Naive thymus-derived CD4-positive, alpha-beta T cell (primary cell): ENCODE data around the gene PDSS2. TPM values are rescaled to one million over a fixed set of nuclear protein-coding genes. Genes with fewer than 3 reads are reported as not detected.

ENCODE experiments used
- ATAC-seq: fragments of 150-1000 bp; cut with Tn5 transposase; 2 replicates; pipeline ENCODE4 v1.10.0; 2021; ENCODE audit warnings: mild to moderate bottlenecking, moderate library complexity
- CTCF ChIA-PET: fragments of 350-600 bp; sonication (Branson Sonifier 250); formaldehyde crosslinking; loops from one replicate; lab custom pipeline; 2021; ENCODE audit warnings: antibody characterized with exemption; lab: Charles Lee
- POLR2A ChIA-PET: fragments of 350-600 bp; sonication (Branson Sonifier 250); formaldehyde crosslinking; loops from one replicate; lab custom pipeline; 2021; ENCODE audit warnings: antibody characterized with exemption, inconsistent platforms; lab: Charles Lee
- DNase-seq, 9 donors: peaks; one replicate each; pipeline versions ENCODE4 v3.0.0 to v3.0.0-alpha.2; 2020 to 2022; ENCODE audit warnings: mixed read lengths in 1 of 9
- H3K27ac ChIP-seq: one replicate; pipeline ENCODE4 v1.7.0; 2013; ENCODE audit warnings: mild to moderate bottlenecking, low read depth, low read length, moderate library complexity
- H3K27me3 ChIP-seq, 2 donors: one replicate each; pipeline ENCODE4 v1.7.0; 2013; ENCODE audit warnings: low read length in 2 of 2, mild to moderate bottlenecking in 2 of 2, moderate library complexity in 2 of 2; ENCODE audit not compliant: control insufficient read depth in 2 of 2, insufficient read depth in 2 of 2
- H3K36me3 ChIP-seq, 3 experiments: 1 replicate in 2 of 3; 2 replicates in 1 of 3; pipeline ENCODE4 v1.7.0; 2013; ENCODE audit warnings: low read length in 3 of 3, mild to moderate bottlenecking in 3 of 3, moderate library complexity in 1 of 3; ENCODE audit not compliant: insufficient read depth in 3 of 3, control insufficient read depth in 2 of 3
- H3K4me1 ChIP-seq, 2 donors: one replicate each; pipeline ENCODE4 v1.7.0; 2013; ENCODE audit warnings: low read length in 2 of 2, mild to moderate bottlenecking in 2 of 2, moderate library complexity in 1 of 2; ENCODE audit not compliant: control insufficient read depth in 2 of 2, insufficient read depth in 2 of 2
- H3K4me3 ChIP-seq: 2 replicates; pipeline ENCODE4 v1.7.0; 2013; ENCODE audit warnings: mild to moderate bottlenecking, low read length
- H3K9me3 ChIP-seq, 3 experiments: 1 replicate in 2 of 3; 2 replicates in 1 of 3; pipeline ENCODE4 v1.7.0; 2013; ENCODE audit warnings: low read length in 3 of 3; ENCODE audit not compliant: control insufficient read depth in 2 of 3
- H3K27ac Mint-ChIP-seq, 9 donors: one replicate each; pipeline ENCODE4 v1.8.0; 2020 to 2022; ENCODE audit warnings: mixed read lengths in 9 of 9, mild to moderate bottlenecking in 8 of 9, moderate library complexity in 5 of 9, inconsistent platforms in 2 of 9
- H3K27me3 Mint-ChIP-seq, 5 donors: one replicate each; pipeline ENCODE4 v1.8.0; 2021 to 2022; ENCODE audit warnings: mixed read lengths in 5 of 5, mild to moderate bottlenecking in 1 of 5
- H3K36me3 Mint-ChIP-seq, 5 donors: one replicate each; pipeline ENCODE4 v1.8.0; 2020 to 2022; ENCODE audit warnings: mixed read lengths in 5 of 5, mild to moderate bottlenecking in 3 of 5, inconsistent platforms in 1 of 5
- H3K4me1 Mint-ChIP-seq, 7 donors: one replicate each; pipeline ENCODE4 v1.8.0; 2020 to 2022; ENCODE audit warnings: mixed read lengths in 7 of 7, mild to moderate bottlenecking in 3 of 7, inconsistent platforms in 1 of 7
- H3K4me3 Mint-ChIP-seq, 10 donors: one replicate each; pipeline ENCODE4 v1.8.0; 2020 to 2022; ENCODE audit warnings: mild to moderate bottlenecking in 10 of 10, mixed read lengths in 10 of 10, moderate library complexity in 6 of 10, inconsistent platforms in 2 of 10
- H3K9me3 Mint-ChIP-seq, 11 donors: one replicate each; pipeline ENCODE4 v1.8.0; 2020 to 2022; ENCODE audit warnings: mixed read lengths in 11 of 11, mild to moderate bottlenecking in 4 of 11, inconsistent platforms in 1 of 11, moderate library complexity in 1 of 11
- intact Hi-C, 2 donors: fragments of 100-400 bp; cut with micrococcal nuclease; formaldehyde crosslinking; loops; one replicate each; pipeline ENCODE4 v1.15.1; 2023
- polyA plus RNA-seq, 2 donors: library from polyadenylated mRNA; unstranded; fragments of 300-500 nt; fragmentation: Illumina TruSeq; gene quantifications; one replicate each; pipeline ENCODE4 v1.2.3, GENCODE V29; 2021
- total RNA-seq, 6 experiments: library from RNA in 5 of 6; stranded (reverse) in 5 of 6; gene quantifications; 1 replicate in 5 of 6; 2 replicates in 1 of 6; pipeline ENCODE4 v1.2.3 and lab custom pipeline; 2021 to 2026

PDSS2 gene
- total and polyA plus RNA-seq, 7 experiments from 2014 or later = 12.0 to 16.6 (median 12.4) TPM

GRCh38 chr6:107221519-107221918 lies 237.8 kb downstream of the PDSS2 start:
- Histone ChIP-seq H3K4me3 (no peak overlapping the region), H3K36me3 (no peaks in the 10 kb centered on the region), H3K27me3 (no peaks in the 10 kb centered on the region), H3K9me3 (no peaks in the 10 kb centered on the region), H3K27ac (no peak overlapping the region), H3K4me1 (no peaks in the 10 kb centered on the region)
- H3K4me1 Mint-ChIP-seq = peaks cover 0 to 3% (median 0%) of the 10 kb centered on the region in 7 donors
- H3K27ac Mint-ChIP-seq = no peak overlapping the region
- H3K9me3 Mint-ChIP-seq = peaks cover 0 to 1% (median 0%) of the 10 kb centered on the region in 11 donors
- no peaks in the 10 kb centered on the region for H3K27me3 Mint-ChIP-seq
- ATAC-seq (no peak), DNase-seq (no peak)
- CTCF ChIA-PET = no interaction called here
- intact Hi-C loops = no loop called here
- no peak overlapping the region for H3K4me3 Mint-ChIP-seq
- POLR2A ChIA-PET = no interaction called here
- H3K36me3 Mint-ChIP-seq = peaks cover 0 to 34% (median 25%) of the 10 kb centered on the region in 5 donors

GRCh38 chr6:107219851-107220250 lies 239.5 kb downstream of the PDSS2 start:
- ATAC-seq (no peak), DNase-seq (no peak)
- CTCF ChIA-PET = no interaction called here
- H3K36me3 ChIP-seq = no peaks in the 10 kb centered on the region
- Mint-ChIP-seq H3K4me1 (peaks cover 0 to 3% (median 0%) of the 10 kb centered on the region in 7 donors), H3K9me3 (peaks cover 0 to 1% (median 0%) of the 10 kb centered on the region in 11 donors), H3K4me3 (no peak overlapping the region), H3K27me3 (no peaks in the 10 kb centered on the region), H3K36me3 (peaks cover 0 to 23% (median 19%) of the 10 kb centered on the region in 5 donors), H3K27ac (no peak overlapping the region)
- H3K9me3 ChIP-seq = no peaks in the 10 kb centered on the region
- H3K4me3 ChIP-seq = no peak overlapping the region
- H3K27me3 ChIP-seq = no peaks in the 10 kb centered on the region
- no peaks in the 10 kb centered on the region for H3K4me1 ChIP-seq
- H3K27ac ChIP-seq = no peak overlapping the region
- intact Hi-C loops = no loop called here
- POLR2A ChIA-PET = no interaction called here

- no peaks in the 10 kb centered on the region for H3K9me3 Mint-ChIP-seq
- peaks cover 0 to 11% (median 8%) of the 10 kb centered on the region in 5 donors for H3K36me3 Mint-ChIP-seq
- no peak overlapping the region for H3K27ac Mint-ChIP-seq
- no peak for DNase-seq
- no peak overlapping the region for H3K4me3 Mint-ChIP-seq
- H3K27me3 ChIP-seq = no peaks in the 10 kb centered on the region
- peaks cover 0 to 3% (median 0%) of the 10 kb centered on the region in 7 donors for H3K4me1 Mint-ChIP-seq
- H3K9me3 ChIP-seq = no peaks in the 10 kb centered on the region
- no peak overlapping the region for H3K27ac ChIP-seq
- intact Hi-C loops = no loop called here
- ATAC-seq = no peak
- H3K36me3 ChIP-seq = no peaks in the 10 kb centered on the region
- no peaks in the 10 kb centered on the region for H3K27me3 Mint-ChIP-seq
- ChIA-PET CTCF (no interaction called here), POLR2A (no interaction called here)
- H3K4me1 ChIP-seq = no peaks in the 10 kb centered on the region
- no peak overlapping the region for H3K4me3 ChIP-seq
Observed at GRCh38 chr6:107218142-107218541, 241.2 kb downstream of the PDSS2 start.

GRCh38 chr6:107217248-107217647 lies 242.1 kb downstream of the PDSS2 start:
- no peak for DNase-seq

DNA sequence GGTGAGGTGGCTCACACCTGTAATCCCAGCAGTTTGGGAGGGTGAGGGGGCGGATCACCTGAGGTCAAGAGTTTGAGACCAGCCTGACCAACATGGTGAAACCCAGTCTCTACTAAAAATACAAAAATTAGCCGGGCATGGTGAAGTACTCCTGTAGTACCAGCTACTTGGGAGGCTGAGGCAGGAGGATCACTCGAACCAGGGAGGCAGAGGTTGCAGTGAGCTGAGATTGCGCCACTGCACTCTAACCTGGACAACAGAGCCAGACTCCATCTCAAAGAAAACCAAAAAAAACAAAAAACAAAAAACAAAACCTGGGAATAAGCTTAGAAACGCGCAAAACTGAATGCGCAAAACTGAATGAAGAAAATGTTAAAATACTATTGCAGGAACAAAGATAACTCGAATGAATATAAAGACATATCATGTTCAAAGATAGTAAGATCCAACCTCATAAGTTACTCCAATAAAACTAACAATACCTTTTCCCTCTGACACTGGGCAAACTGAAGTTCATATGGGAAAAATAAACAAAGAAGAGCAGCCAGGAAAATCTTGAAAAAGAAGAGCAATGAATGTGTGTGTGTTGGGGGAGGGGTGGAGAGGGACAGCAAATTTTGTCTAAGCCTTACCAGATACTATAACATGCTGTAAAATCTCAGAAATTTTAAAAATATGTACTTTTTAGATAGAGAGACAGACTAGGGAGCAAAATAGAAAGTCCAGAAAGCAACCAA lies 243.0 kb downstream of the PDSS2 start:
- Histone ChIP-seq H3K9me3 (no peaks in the 10 kb centered on the region), H3K4me3 (no peak overlapping the region), H3K27me3 (no peaks in the 10 kb centered on the region), H3K27ac (no peak overlapping the region), H3K4me1 (no peaks in the 10 kb centered on the region), H3K36me3 (no peaks in the 10 kb centered on the region)
- no peak overlapping the region for H3K27ac Mint-ChIP-seq
- H3K4me3 Mint-ChIP-seq = no peak overlapping the region
- POLR2A ChIA-PET = no interaction called here
- H3K4me1 Mint-ChIP-seq = no peaks in the 10 kb centered on the region
- CTCF ChIA-PET = no interaction called here
- DNase-seq = no peak
- H3K9me3 Mint-ChIP-seq = no peaks in the 10 kb centered on the region
- H3K36me3 Mint-ChIP-seq = peaks cover 0 to 11% (median under 1%) of the 10 kb centered on the region in 5 donors
- H3K27me3 Mint-ChIP-seq = no peaks in the 10 kb centered on the region
- no peak for ATAC-seq
- intact Hi-C loops = no loop called here

More at GRCh38 chr6:107217248-107217647, 242.1 kb downstream of the PDSS2 start:
- Histone ChIP-seq H3K4me1 (no peaks in the 10 kb centered on the region), H3K27ac (no peak overlapping the region), H3K4me3 (no peak overlapping the region), H3K36me3 (no peaks in the 10 kb centered on the region), H3K27me3 (no peaks in the 10 kb centered on the region), H3K9me3 (no peaks in the 10 kb centered on the region)
- Mint-ChIP-seq H3K4me1 (peaks cover 0 to 3% (median 0%) of the 10 kb centered on the region in 7 donors), H3K36me3 (peaks cover 0 to 11% (median 8%) of the 10 kb centered on the region in 5 donors), H3K27ac (no peak overlapping the region), H3K27me3 (no peaks in the 10 kb centered on the region), H3K9me3 (no peaks in the 10 kb centered on the region), H3K4me3 (no peak overlapping the region)
- intact Hi-C loops = no loop called here
- ChIA-PET POLR2A (no interaction called here), CTCF (no interaction called here)
- ATAC-seq = no peak

- Mint-ChIP-seq H3K9me3 (no peaks in the 10 kb centered on the region), H3K36me3 (peaks cover 0 to 12% (median 2%) of the 10 kb centered on the region in 5 donors), H3K27ac (no peak overlapping the region), H3K27me3 (no peaks in the 10 kb centered on the region), H3K4me1 (no peaks in the 10 kb centered on the region), H3K4me3 (no peak overlapping the region)
- ChIA-PET POLR2A (no interaction called here), CTCF (no interaction called here)
- intact Hi-C loops = no loop called here
- Histone ChIP-seq H3K27me3 (no peaks in the 10 kb centered on the region), H3K4me1 (no peaks in the 10 kb centered on the region), H3K4me3 (no peak overlapping the region), H3K27ac (no peak overlapping the region), H3K36me3 (no peaks in the 10 kb centered on the region), H3K9me3 (no peaks in the 10 kb centered on the region)
- ATAC-seq = no peak
- DNase-seq = no peak
Observed at GRCh38 chr6:107215334-107215733, 244.0 kb downstream of the PDSS2 start.

DNA sequence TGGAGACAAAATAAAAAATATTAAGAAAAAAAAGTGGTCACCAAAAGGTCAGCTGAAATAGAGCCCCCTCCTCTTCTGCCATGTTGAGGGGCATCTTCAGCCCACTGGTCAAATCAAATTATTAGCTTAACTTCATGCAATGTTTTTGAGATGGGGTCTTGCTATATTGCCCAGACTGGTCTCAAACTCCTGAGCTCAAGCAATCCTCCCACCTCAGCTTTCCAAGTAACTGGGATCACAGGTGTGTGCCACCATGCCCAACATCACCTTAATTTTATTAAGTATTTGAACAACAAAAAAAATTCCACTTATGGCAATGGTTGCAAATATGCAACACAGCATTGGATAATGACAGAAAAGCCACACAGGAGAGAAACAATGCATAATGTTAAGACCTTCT lies 244.7 kb downstream of the PDSS2 start:
- no peak overlapping the region for H3K27ac ChIP-seq
- no peak overlapping the region for H3K27ac Mint-ChIP-seq

More for the DNA sequence above, 244.7 kb downstream of the PDSS2 start:
- ATAC-seq (no peak), DNase-seq (no peak)
- CTCF ChIA-PET = no interaction called here
- H3K27me3 ChIP-seq = no peaks in the 10 kb centered on the region
- H3K4me1 ChIP-seq = no peaks in the 10 kb centered on the region
- H3K4me3 ChIP-seq = no peak overlapping the region
- H3K36me3 Mint-ChIP-seq = peaks cover 0 to 18% (median 7%) of the 10 kb centered on the region in 5 donors
- no peaks in the 10 kb centered on the region for H3K27me3 Mint-ChIP-seq
- H3K4me3 Mint-ChIP-seq = no peak overlapping the region
- H3K9me3 ChIP-seq = no peaks in the 10 kb centered on the region
- intact Hi-C loops = no loop called here
- H3K36me3 ChIP-seq = no peaks in the 10 kb centered on the region
- no peaks in the 10 kb centered on the region for H3K4me1 Mint-ChIP-seq
- H3K9me3 Mint-ChIP-seq = no peaks in the 10 kb centered on the region
- POLR2A ChIA-PET = interaction anchor here (0.6 kb wide), 1 partner anchor 14 kb away, joined by 3 read pairs; no protein-coding TSS in a partner anchor
